ENCODE results near the gene TRIO. TPM values are rescaled to one million over a fixed set of nuclear protein-coding genes. Genes with fewer than 3 reads are reported as not detected.

TRIO gene
- total and polyA plus RNA-seq, 12 donors, result 26.2 to 85.2 (median 61.9) TPM

DNA sequence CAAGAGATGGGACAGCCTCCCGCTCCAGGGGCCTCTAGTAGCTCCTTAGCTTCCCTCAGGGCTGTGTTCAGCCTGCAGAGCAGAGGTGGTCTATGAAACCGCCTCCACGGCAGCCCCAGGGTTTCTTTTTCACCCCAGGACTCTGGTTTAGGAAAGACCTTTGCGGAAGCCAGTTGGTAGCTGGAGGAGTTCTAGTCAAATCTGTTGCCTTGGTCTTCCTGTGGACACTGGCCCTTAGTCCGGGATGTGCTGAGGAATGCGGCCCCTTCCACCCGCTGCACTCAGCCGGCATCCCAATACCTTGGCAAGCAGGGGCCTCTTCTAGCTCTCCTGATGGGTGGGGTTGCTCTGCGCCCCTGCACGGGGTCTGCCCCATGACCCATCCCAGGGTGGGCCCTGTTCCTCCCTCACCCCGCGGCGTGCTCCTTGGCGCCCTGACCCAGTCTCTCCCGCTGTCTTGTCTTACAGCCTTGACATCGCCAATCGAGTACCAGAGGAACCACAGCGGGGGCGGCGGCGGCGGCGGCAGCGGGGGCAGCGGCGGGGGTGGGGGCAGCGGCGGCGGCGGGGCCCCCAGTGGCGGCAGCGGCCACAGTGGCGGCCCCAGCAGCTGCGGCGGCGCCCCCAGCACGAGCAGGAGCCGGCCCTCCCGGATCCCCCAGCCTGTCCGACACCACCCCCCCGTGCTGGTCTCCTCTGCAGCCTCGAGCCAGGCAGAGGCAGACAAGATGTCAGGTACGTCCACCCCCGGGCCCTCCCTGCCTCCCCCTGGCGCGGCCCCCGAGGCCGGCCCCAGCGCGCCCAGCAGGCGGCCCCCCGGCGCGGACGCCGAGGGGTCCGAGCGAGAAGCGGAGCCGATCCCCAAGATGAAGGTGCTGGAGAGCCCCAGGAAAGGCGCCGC lies 344.1 kb downstream of the TRIO start:
- DNase-seq (no peak), ATAC-seq (no peak)
- Histone ChIP-seq H3K4me1 (peaks cover 3 to 31% (median 9%) of the 10 kb centered on the region in 9 donors), H3K9me3 (no peaks in the 10 kb centered on the region), H3K27ac (no peak overlapping the region), H3K4me3 (no peak overlapping the region), H3K36me3 (peaks cover 5 to 98% (median 68%) of the 10 kb centered on the region in 9 donors), H3K27me3 (no peaks in the 10 kb centered on the region)
- intact Hi-C loops (cut with DNase I), result loop anchor here in 1 of 10 donors (10.0 kb wide), 1 partner anchor 92 kb away; no protein-coding TSS in a partner anchor
- WGBS, 2 donors, result 78 to 86% methylated on average over 50 to 62 of the region's 62 CpGs
- TF ChIP-seq, protein P1, sequence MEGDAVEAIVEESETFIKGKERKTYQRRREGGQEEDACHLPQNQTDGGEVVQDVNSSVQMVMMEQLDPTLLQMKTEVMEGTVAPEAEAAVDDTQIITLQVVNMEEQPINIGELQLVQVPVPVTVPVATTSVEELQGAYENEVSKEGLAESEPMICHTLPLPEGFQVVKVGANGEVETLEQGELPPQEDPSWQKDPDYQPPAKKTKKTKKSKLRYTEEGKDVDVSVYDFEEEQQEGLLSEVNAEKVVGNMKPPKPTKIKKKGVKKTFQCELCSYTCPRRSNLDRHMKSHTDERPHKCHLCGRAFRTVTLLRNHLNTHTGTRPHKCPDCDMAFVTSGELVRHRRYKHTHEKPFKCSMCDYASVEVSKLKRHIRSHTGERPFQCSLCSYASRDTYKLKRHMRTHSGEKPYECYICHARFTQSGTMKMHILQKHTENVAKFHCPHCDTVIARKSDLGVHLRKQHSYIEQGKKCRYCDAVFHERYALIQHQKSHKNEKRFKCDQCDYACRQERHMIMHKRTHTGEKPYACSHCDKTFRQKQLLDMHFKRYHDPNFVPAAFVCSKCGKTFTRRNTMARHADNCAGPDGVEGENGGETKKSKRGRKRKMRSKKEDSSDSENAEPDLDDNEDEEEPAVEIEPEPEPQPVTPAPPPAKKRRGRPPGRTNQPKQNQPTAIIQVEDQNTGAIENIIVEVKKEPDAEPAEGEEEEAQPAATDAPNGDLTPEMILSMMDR (IDR thresholded peaks at IDR 0.05), result no peak

DNA sequence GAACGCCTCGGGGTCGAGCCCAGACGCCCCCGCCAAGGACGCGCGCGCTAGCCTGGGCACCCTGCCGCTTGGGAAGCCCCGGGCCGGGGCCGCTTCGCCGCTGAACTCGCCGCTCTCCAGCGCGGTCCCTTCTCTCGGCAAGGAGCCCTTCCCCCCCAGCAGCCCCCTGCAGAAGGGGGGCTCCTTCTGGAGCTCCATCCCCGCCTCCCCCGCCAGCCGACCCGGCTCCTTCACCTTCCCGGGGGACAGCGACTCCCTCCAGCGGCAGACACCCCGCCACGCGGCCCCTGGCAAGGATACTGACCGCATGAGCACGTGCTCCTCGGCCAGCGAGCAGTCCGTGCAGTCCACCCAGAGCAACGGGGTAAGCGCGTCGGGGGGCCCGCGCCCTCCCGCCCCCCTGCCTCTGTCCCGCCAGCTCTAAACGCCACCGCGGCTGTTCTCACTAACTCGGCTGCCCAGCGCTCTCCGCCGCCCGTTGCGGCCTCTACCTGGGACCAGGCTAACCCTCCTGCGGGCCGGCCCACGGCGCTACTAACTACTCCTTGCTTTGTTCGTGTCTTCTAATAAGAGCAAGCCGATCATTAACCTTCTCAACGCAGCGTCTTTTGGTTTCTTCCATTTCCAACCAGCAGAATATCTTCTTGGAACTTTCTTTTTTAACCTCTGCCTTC lies 344.9 kb downstream of the TRIO start:
- no peaks in the 10 kb centered on the region for H3K27me3 ChIP-seq
- no peak overlapping the region for H3K4me3 ChIP-seq
- peaks cover under 1 to 98% (median 61%) of the 10 kb centered on the region in 9 donors for H3K36me3 ChIP-seq
- intact Hi-C loops (cut with DNase I), result loop anchor here in 1 of 10 donors (10.0 kb wide), 1 partner anchor 93 kb away; no protein-coding TSS in a partner anchor
- TF ChIP-seq, protein P1 (IDR thresholded peaks at IDR 0.05), result no peak
- no peaks in the 10 kb centered on the region for H3K9me3 ChIP-seq
- H3K4me1 ChIP-seq, result peaks cover 3 to 34% (median 12%) of the 10 kb centered on the region in 9 donors
- no peak overlapping the region for H3K27ac ChIP-seq
- WGBS, 2 donors, result 85 to 89% methylated on average over 60 of the region's 60 CpGs
- DNase-seq (no peak), ATAC-seq (no peak)

DNA sequence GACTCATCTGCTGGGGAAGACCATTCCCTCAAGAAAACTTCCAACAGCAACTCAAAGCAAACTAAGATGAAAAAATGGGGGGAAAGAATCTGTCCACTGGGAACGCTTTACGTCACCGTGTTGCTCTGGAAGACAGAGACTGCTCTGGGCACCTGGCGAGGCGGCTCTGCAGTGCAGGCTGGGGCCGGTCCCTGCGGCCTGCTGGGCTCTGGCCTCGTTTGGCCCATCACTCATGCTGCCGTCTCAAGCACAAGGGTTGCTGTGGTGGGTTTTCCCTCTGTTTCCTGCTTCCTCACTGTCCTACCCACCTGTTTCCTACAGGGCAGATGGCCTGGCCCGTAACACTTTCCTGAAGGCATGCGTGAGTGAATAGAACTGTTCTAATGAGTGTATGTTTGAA lies 345.6 kb downstream of the TRIO start:
- ATAC-seq (no peak), DNase-seq (no peak)
- Histone ChIP-seq H3K27ac (no peak overlapping the region), H3K4me1 (peaks cover 3 to 34% (median 12%) of the 10 kb centered on the region in 9 donors), H3K36me3 (peaks cover 0 to 98% (median 55%) of the 10 kb centered on the region in 9 donors), H3K4me3 (no peak overlapping the region), H3K27me3 (no peaks in the 10 kb centered on the region), H3K9me3 (no peaks in the 10 kb centered on the region)
- intact Hi-C loops (cut with DNase I), result loop anchor here in 1 of 10 donors (10.0 kb wide), 1 partner anchor 94 kb away; no protein-coding TSS in a partner anchor
- TF ChIP-seq, protein P1 (IDR thresholded peaks at IDR 0.05), result no peak
- 85 to 88% methylated on average over 11 of the region's 11 CpGs for WGBS, 2 donors

DNA sequence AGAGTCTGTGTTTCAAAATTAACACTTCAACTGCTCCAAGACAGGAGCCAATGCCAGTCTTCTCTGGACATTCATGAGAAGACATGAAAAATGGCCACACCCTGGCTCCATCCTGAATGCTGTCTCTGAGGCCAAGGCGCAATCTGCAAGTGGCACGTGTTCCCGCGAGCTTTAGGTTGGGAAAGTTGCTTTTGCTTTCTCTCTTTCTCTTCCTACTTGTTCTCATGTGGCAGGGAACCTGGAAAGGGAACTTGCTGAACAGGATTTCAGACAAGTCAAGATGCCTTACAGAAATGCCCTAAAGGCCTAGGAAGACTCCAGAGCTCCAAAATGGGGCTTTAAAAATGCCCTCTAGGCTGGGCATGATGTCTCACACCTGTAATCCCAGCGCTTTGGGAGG lies 346.5 kb downstream of the TRIO start:
- Histone ChIP-seq H3K36me3 (peaks cover 0 to 98% (median 58%) of the 10 kb centered on the region in 9 donors), H3K4me3 (no peak overlapping the region), H3K4me1 (peaks cover 3 to 34% (median 12%) of the 10 kb centered on the region in 9 donors), H3K27me3 (no peaks in the 10 kb centered on the region), H3K27ac (peak overlapping the region in 3 of 10 donors; percentile 4 to 68 (median 49)), H3K9me3 (no peaks in the 10 kb centered on the region)
- DNase-seq, result no peak
- 96 to 97% methylated on average over 5 of the region's 5 CpGs for WGBS, 2 donors
- TF ChIP-seq, protein P1 (IDR thresholded peaks at IDR 0.05), result no peak
- peak in 1 of 8 donors; percentile 19 for ATAC-seq
- intact Hi-C loops (cut with DNase I), result loop anchor here in 1 of 10 donors (10.0 kb wide), 1 partner anchor 95 kb away; no protein-coding TSS in a partner anchor

All from heart right ventricle (tissue), 16 donors.